ENCODE measurements around the gene RBL2. TPM values are rescaled to one million over a fixed set of nuclear protein-coding genes. Genes with fewer than 3 reads are reported as not detected.
"Not testable (repeated sequence)": the region's sequence is repeated elsewhere in the genome, so short reads cannot be mapped to it uniquely, and the experiment has no call there.

Gene RBL2
- total RNA-seq: 90.9 and 99.5 TPM in 2 replicates

- Mint-ChIP-seq H3K27ac (peak within 1 kb of the TSS; percentile 93), H3K9me3 (peaks cover 1% of the 10 kb centered on the region), H3K4me3 (peak within 1 kb of the TSS; percentile 89), H3K27me3 (peaks cover 3% of the 10 kb centered on the region), H3K36me3 (ENCODE audit: low read depth) (peaks cover 17% of the 10 kb centered on the region), H3K4me1 (peaks cover 34% of the 10 kb centered on the region)
- no peak for TF ChIP-seq CTCF (IDR thresholded peaks at IDR 0.05)
- CTCF ChIA-PET: interaction anchor here (1.0 to 2.0 kb wide), 2 partner anchors 69 to 379 kb away, joined by 3 to 5 read pairs; no protein-coding TSS in a partner anchor
- ATAC-seq (ENCODE audit: low read depth) (peak; percentile 76), DNase-seq (peak; percentile 82)
- POLR2A ChIA-PET: interaction anchor here (0.6 to 2.5 kb wide), 11 partner anchors 9 to 455 kb away, joined by 3 to 28 read pairs (median 5); partner anchors contain the start of genes AKTIP, FTO and RPGRIP1L
- intact Hi-C loops (cut with micrococcal nuclease): loop anchor here (1.0 to 10.0 kb wide), 7 partner anchors 16 to 1490 kb away; partner anchors contain the start of genes AKTIP, CHD9 and FTO
Observed at GRCh38 chr16:53434377-53435065, at the start of gene RBL2. Gene RBL2 (plus strand): TSS chr16:53434471. CDS start chr16:53434557, 86 bp downstream.

- H3K36me3 Mint-ChIP-seq (ENCODE audit: low read depth); POLR2A ChIA-PET; H3K4me1 Mint-ChIP-seq; H3K27ac Mint-ChIP-seq; intact Hi-C loops (cut with micrococcal nuclease); ATAC-seq (ENCODE audit: low read depth); CTCF ChIA-PET; DNase-seq; H3K4me3 Mint-ChIP-seq: not testable (repeated sequence)
- H3K27me3 Mint-ChIP-seq: peaks cover 11% of the 10 kb centered on the region
- H3K9me3 Mint-ChIP-seq: peaks cover 21% of the 10 kb centered on the region
Observed at GRCh38 chr16:53384610-53385009, 49.7 kb upstream of the RBL2 start.

GRCh38 chr16:53404959-53405358 is 29.3 kb upstream of the RBL2 start:
- DNase-seq (no peak), ATAC-seq (ENCODE audit: low read depth) (no peak)
- intact Hi-C loops (cut with micrococcal nuclease): loop anchor here (5.0 kb wide), 1 partner anchor 1213 kb away; no protein-coding TSS in a partner anchor
- Mint-ChIP-seq H3K27ac (no peak overlapping the region), H3K4me1 (no peaks in the 10 kb centered on the region), H3K9me3 (no peaks in the 10 kb centered on the region), H3K4me3 (no peak overlapping the region), H3K36me3 (ENCODE audit: low read depth) (no peaks in the 10 kb centered on the region), H3K27me3 (peaks cover 2% of the 10 kb centered on the region)
- POLR2A ChIA-PET: no interaction called here
- no peak for TF ChIP-seq CTCF (IDR thresholded peaks at IDR 0.05)
- CTCF ChIA-PET: no interaction called here

- ChIA-PET CTCF (no interaction called here), POLR2A (no interaction called here)
- Mint-ChIP-seq H3K4me1 (no peaks in the 10 kb centered on the region), H3K36me3 (ENCODE audit: low read depth) (no peaks in the 10 kb centered on the region), H3K27me3 (peaks cover 13% of the 10 kb centered on the region), H3K4me3 (no peak overlapping the region), H3K27ac (no peak overlapping the region), H3K9me3 (peaks cover 6% of the 10 kb centered on the region)
- ATAC-seq (ENCODE audit: low read depth): no peak
- DNase-seq: no peak
- intact Hi-C loops (cut with micrococcal nuclease): no loop called here
- TF ChIP-seq CTCF (IDR thresholded peaks at IDR 0.05): no peak
Observed at GRCh38 chr16:53412549-53412948, 21.7 kb upstream of the RBL2 start.

- Mint-ChIP-seq H3K4me3 (no peak overlapping the region), H3K27ac (no peak overlapping the region), H3K4me1 (no peaks in the 10 kb centered on the region), H3K9me3 (peaks cover 6% of the 10 kb centered on the region), H3K36me3 (ENCODE audit: low read depth) (no peaks in the 10 kb centered on the region), H3K27me3 (peaks cover 14% of the 10 kb centered on the region)
- ATAC-seq (ENCODE audit: low read depth): no peak
- POLR2A ChIA-PET: no interaction called here
- no peak for DNase-seq
- intact Hi-C loops (cut with micrococcal nuclease): no loop called here
- TF ChIP-seq CTCF (IDR thresholded peaks at IDR 0.05): no peak
- CTCF ChIA-PET: no interaction called here
Observed at GRCh38 chr16:53413864-53414263, 20.4 kb upstream of the RBL2 start.
